ENCODE measurements around the gene KCNJ6. TPM values are rescaled to one million over a fixed set of nuclear protein-coding genes. Genes with fewer than 3 reads are reported as not detected.

KCNJ6 gene
- polyA plus RNA-seq, 1 of the 3 experiments (the other 2 are of a cell fraction): not detected

DNA sequence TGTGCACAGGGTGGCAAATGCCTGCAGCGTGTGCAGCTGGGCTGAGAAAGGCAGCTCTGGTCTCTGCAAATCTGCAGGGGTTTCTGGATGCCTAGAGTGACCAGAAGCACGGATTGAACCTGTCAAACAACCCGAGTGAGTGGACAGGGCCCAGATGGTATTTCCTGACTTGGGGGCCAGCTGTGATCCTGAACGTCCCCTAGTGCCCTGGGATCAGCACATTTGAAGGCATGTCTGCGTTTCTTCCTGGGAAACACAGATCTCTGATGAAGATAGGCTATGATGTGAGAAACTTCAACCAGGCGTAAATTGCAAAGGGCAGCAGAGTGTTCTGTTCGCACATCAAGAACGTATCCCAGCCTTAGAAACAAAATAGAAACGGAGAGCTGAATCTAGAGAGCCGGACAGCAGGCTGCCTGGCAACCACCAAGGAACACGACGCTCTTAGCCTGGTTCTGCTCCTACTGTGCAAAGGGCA is 163.1 kb downstream of the KCNJ6 start (continued):
- TF ChIP-seq, protein P1, sequence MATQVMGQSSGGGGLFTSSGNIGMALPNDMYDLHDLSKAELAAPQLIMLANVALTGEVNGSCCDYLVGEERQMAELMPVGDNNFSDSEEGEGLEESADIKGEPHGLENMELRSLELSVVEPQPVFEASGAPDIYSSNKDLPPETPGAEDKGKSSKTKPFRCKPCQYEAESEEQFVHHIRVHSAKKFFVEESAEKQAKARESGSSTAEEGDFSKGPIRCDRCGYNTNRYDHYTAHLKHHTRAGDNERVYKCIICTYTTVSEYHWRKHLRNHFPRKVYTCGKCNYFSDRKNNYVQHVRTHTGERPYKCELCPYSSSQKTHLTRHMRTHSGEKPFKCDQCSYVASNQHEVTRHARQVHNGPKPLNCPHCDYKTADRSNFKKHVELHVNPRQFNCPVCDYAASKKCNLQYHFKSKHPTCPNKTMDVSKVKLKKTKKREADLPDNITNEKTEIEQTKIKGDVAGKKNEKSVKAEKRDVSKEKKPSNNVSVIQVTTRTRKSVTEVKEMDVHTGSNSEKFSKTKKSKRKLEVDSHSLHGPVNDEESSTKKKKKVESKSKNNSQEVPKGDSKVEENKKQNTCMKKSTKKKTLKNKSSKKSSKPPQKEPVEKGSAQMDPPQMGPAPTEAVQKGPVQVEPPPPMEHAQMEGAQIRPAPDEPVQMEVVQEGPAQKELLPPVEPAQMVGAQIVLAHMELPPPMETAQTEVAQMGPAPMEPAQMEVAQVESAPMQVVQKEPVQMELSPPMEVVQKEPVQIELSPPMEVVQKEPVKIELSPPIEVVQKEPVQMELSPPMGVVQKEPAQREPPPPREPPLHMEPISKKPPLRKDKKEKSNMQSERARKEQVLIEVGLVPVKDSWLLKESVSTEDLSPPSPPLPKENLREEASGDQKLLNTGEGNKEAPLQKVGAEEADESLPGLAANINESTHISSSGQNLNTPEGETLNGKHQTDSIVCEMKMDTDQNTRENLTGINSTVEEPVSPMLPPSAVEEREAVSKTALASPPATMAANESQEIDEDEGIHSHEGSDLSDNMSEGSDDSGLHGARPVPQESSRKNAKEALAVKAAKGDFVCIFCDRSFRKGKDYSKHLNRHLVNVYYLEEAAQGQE (IDR thresholded peaks at IDR 0.05; ENCODE audit: low read depth, low read length): no peak
- TF ChIP-seq, protein P2, sequence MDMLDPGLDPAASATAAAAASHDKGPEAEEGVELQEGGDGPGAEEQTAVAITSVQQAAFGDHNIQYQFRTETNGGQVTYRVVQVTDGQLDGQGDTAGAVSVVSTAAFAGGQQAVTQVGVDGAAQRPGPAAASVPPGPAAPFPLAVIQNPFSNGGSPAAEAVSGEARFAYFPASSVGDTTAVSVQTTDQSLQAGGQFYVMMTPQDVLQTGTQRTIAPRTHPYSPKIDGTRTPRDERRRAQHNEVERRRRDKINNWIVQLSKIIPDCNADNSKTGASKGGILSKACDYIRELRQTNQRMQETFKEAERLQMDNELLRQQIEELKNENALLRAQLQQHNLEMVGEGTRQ (IDR thresholded peaks at IDR 0.05; ENCODE audit: borderline replicate concordance, low read depth, low read length): no peak

- Histone ChIP-seq H3K4me1 (ENCODE audit: control insufficient read depth in 1 of 2, insufficient read depth in 2 of 2, low read depth in 1 of 2, low read length in 1 of 2) (no peaks in the 10 kb centered on the region), H3K27ac (ENCODE audit: low read depth in 2 of 2, low read length in 1 of 2) (no peak overlapping the region), H4K20me1 (ENCODE audit: insufficient read depth) (no peaks in the 10 kb centered on the region), H3K27me3 (ENCODE audit: insufficient read depth) (no peaks in the 10 kb centered on the region), H3K36me3 (replicated peaks in 1 of 2; ENCODE audit: control insufficient read depth in 1 of 2, insufficient read depth in 2 of 2, low read length in 1 of 2) (no peaks in the 10 kb centered on the region), H3K9ac (no peak overlapping the region), H3K4me2 (no peak overlapping the region), H3K9me3 (no peaks in the 10 kb centered on the region), H2AFZ (ENCODE audit: low read depth) (no peak overlapping the region), H3K9me2 (no peaks in the 10 kb centered on the region), H3F3A (replicated peaks; ENCODE audit: insufficient read depth) (no peaks in the 10 kb centered on the region), H3K4me3 (ENCODE audit: low read depth in 2 of 2, low read length in 1 of 2) (no peak overlapping the region), H3K79me2 (ENCODE audit: insufficient read depth) (no peaks in the 10 kb centered on the region)
- ChIA-PET POLR2A (no interaction called here), CTCF (interaction anchor here (0.7 to 2.1 kb wide), 3 partner anchors 19 to 165 kb away, joined by 3 to 7 read pairs (median 3); no protein-coding TSS in a partner anchor)
- no peak for TF ChIP-seq CTCF (IDR thresholded peaks at IDR 0.05)
- no peak for TF ChIP-seq YY1 (IDR thresholded peaks at IDR 0.05; ENCODE audit: low read depth)
- TF ChIP-seq RCOR1 (IDR thresholded peaks at IDR 0.05; ENCODE audit: low read length): no peak
- TF ChIP-seq, protein P1 (IDR thresholded peaks at IDR 0.05; ENCODE audit: low read depth, low read length): no peak
- TF ChIP-seq CHD2 (IDR thresholded peaks at IDR 0.05; ENCODE audit: low read length, partially characterized antibody): no peak
- TF ChIP-seq, protein P3, sequence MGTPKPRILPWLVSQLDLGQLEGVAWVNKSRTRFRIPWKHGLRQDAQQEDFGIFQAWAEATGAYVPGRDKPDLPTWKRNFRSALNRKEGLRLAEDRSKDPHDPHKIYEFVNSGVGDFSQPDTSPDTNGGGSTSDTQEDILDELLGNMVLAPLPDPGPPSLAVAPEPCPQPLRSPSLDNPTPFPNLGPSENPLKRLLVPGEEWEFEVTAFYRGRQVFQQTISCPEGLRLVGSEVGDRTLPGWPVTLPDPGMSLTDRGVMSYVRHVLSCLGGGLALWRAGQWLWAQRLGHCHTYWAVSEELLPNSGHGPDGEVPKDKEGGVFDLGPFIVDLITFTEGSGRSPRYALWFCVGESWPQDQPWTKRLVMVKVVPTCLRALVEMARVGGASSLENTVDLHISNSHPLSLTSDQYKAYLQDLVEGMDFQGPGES (IDR thresholded peaks at IDR 0.05; ENCODE audit: low read depth, low read length): no peak
- TF ChIP-seq TEAD4 (IDR thresholded peaks at IDR 0.05; ENCODE audit: borderline replicate concordance, insufficient read depth): no peak
- TF ChIP-seq ELF1 (IDR thresholded peaks at IDR 0.05): no peak
- TF ChIP-seq GABPA (IDR thresholded peaks at IDR 0.05; ENCODE audit: low read depth): no peak
- no peak for TF ChIP-seq MEF2A (IDR thresholded peaks at IDR 0.05; ENCODE audit: borderline replicate concordance, low read depth)
- TF ChIP-seq EZH2phosphoT487 (IDR thresholded peaks at IDR 0.05; ENCODE audit: borderline replicate concordance, low read depth): no peak
- TF ChIP-seq POLR2AphosphoS5 (IDR thresholded peaks at IDR 0.05; ENCODE audit: low read depth, low read length): no peak
- no peak for TF ChIP-seq EP300 (IDR thresholded peaks at IDR 0.05; ENCODE audit: borderline replicate concordance in 1 of 2, low read depth in 1 of 2, low read length in 1 of 2)
- TF ChIP-seq FOXM1 (IDR thresholded peaks at IDR 0.05; ENCODE audit: low read depth): no peak
- no peak for DNase-seq
- 26% methylated on average over 10 of the region's 10 CpGs for WGBS (ENCODE audit: low lambda C conversion rate)
These were observed 164.8 kb downstream of the KCNJ6 start for GRCh38 chr21:37751268-37751975.
